Measurements from ENCODE around the gene HRH2.
A peak's percentile ranks its signal among the peaks of the same experiment; 100 is the strongest.

HRH2 gene

GRCh38 chr5:175691761-175692160 lies 33.9 kb downstream of the HRH2 start:
- no peak for DNase-seq

- no peak for DNase-seq
These were observed 34.5 kb downstream of the HRH2 start for GRCh38 chr5:175692235-175692995.

GRCh38 chr5:175692996-175693710 lies 35.3 kb downstream of the HRH2 start:
- no peak for DNase-seq

GRCh38 chr5:175693741-175694140 lies 35.9 kb downstream of the HRH2 start:
- DNase-seq = no peak

DNA sequence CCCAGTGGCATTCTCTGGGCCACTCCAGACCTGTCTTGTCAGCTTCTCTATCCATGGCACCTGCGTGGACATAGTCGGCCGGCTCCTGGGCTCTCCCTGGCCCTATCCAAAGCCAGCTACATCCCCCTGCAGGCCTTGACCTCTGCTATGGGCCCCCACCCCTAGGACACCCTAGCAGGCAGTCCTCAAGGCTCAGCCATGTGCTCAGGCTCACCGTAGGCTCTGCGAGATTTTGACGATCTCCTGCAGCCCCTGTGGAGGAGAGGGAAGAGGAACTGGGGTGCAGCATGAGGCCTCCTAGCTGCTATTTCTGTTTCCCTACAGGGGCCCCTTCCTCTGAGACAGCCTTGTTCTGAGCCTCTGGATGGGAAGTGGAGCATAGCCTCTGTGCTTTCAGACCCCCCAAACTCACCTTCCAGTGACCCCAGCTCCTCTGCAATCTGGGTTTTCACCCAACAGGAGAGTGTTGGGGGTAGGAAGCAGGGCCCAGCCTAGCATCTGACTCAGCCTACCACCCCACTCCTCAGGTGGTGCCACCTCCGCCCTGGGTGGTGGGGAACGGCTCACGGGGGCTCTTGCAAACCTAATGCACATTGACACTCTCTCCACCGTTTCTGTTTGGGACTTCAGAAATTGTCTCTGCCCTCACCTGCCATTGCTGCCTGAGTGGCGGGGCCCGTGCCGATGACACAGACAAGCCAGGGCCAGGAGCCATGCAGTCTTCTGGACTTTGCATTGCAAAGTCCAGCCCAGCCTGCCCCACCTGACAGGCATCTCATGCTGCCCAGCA lies 36.7 kb downstream of the HRH2 start:
- DNase-seq = peak in 7 of 56 donors; percentile 23 to 65 (median 33)

- no peak for DNase-seq
These were observed 37.6 kb downstream of the HRH2 start for GRCh38 chr5:175695161-175696126.

GRCh38 chr5:175696139-175696854 lies 38.4 kb downstream of the HRH2 start:
- peak in 21 of 56 donors; percentile 16 to 60 (median 32) for DNase-seq

GRCh38 chr5:175696855-175697198 lies 39.0 kb downstream of the HRH2 start:
- no peak for DNase-seq

DNA sequence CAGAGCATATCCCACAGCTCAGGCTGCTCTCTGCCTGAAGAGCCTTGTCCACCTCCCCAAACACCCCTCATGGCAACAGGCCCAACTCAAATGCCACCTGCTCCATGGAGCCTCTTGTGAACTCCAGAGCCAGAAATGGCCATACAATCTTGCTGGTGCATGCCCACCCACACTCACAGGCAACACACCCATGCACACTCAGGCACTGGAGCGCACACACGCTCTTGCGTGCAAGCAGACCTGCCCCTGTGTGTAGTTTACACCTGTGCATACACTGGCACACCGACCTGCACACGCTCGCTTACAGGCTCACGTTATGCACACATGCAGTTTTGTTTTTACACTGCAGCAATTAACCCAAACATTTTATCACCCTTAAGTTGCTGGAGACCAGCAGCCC lies 40.0 kb downstream of the HRH2 start:
- DNase-seq = no peak

DNA sequence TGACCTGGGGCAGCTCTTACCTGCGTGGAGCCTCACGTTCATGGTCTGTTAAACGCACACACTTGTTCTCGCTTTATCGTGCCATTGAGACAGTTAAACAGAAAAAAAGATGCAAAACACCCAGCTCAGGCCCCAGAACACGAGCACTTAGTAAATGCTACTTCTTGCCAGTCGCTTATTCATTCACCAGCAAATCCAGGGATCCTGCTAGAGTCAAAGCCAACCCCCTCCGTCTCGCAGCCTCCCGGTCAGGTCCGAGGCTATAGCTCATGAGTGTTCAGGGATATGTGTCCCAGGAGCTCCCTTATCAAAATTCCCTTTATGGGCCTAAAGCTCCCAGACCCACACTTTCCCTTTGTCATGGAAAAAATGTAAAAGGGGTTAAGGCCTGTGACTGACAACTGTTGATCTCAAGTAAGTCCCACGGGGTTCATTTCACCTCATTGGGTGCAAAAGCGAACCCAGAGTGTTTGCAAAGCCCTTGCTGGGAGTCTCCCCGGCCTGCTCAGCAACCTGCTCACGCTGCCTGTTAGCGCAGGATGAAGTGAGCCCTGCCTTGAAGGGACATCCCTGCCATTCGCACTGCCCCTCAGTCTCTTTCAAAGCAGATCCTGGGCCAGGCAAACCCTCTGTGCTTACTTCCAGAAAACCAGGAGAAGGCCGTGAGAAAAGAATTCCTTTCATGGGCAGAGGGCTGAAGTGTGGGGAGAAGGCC lies 40.7 kb downstream of the HRH2 start:
- no peak for DNase-seq

- DNase-seq = no peak
These were observed 43.1 kb downstream of the HRH2 start for GRCh38 chr5:175700991-175701390.

- DNase-seq = no peak
These were observed 43.9 kb downstream of the HRH2 start for GRCh38 chr5:175701797-175702196.

GRCh38 chr5:175706499-175706898 lies 48.6 kb downstream of the HRH2 start:
- DNase-seq = no peak

GRCh38 chr5:175707751-175708375 lies 50.0 kb downstream of the HRH2 start:
- DNase-seq = no peak

GRCh38 chr5:175709276-175709781 lies 51.5 kb downstream of the HRH2 start:
- DNase-seq = peak in 32 of 56 donors; percentile 14 to 84 (median 48)

DNA sequence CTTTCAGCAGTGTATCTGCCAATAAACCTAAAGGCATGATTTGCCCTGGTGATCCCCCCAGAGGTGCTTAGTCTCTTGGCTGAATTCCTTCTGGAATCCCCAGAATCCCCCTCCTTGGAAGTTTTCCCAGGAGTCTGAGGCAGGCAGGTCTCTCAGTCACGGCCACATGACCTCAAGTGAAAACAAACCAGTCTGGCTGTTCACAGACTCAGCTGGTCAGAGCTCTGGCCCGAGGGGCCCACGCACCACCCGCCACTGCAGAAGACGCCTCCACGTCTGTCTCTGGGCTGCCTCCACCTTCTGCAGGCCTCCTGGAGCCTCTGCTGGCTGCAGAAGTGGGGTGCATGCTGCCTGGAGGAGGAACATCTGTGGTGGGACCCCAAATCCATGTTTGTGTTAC lies 52.5 kb downstream of the HRH2 start:
- no peak for DNase-seq

DNA sequence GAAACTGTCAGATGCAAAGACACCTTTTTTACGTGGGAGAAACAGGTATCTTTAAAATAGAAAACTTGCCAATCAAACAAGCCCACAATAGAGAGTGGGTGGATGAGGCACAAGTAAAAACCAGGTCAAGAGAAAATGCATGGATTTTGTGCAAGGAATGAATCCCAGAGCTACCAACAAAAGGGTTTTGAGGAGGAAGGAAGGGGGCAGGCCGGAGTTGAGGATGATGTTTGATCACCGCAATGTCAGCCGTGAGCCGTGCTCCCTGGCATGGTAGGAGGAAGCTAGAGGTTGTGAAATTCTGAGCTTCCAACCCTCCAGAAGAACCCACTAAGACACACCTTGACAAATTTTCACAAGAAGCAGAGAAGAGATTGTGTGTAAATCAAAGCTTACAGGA lies 53.2 kb downstream of the HRH2 start:
- DNase-seq = peak in 20 of 56 donors; percentile 13 to 73 (median 33)

- DNase-seq = peak in 1 of 56 donors; percentile 26
These were observed 53.8 kb downstream of the HRH2 start for GRCh38 chr5:175711472-175712312.
